ENCODE data around the gene PCNT.

Gene PCNT

GRCh38 chr21:46323710-46324389 lies at the start of gene PCNT, which contains the start of gene C21orf58:
TSS of gene PCNT (plus strand) at chr21:46324156. CDS start at chr21:46324229, 73 bp downstream.
TSS of gene C21orf58 (minus strand) at chr21:46323870. CDS start at chr21:46322738, 1,132 bp downstream.
- peak within 1 kb of the TSS; percentile 92 for H3K4me3 ChIP-seq (ENCODE audit: low read depth, low read length)

DNA sequence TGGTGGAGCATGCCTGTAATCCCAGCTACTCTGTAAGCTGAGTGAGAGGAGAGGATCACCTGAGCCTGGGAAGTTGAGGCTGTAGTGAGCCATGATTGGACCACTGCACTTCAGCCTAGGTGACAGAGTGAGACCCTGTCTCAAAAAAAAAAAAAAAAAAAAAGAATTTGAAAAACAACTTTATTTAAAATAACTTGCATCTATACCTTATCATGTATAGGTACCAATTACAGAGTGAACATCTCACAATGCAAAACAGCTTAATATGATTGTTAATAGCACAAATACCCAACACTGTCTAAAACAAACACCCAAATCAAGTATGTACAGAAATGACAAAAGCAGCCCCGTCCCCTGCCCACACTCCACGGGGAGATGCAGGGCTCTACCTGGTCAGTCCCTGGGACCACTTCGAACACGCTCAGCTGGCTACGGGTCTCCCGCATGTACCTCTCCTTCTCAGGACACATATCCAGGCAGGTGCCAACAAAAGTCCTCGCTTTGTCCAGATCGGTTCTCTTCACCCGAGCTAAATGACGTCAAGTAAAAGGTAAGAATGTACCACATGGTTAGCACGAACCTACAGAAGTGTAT lies 49.1 kb upstream of the PCNT start:
- H3K4me3 ChIP-seq (ENCODE audit: low read depth, low read length): no peak overlapping the region

- no peak overlapping the region for H3K4me3 ChIP-seq (ENCODE audit: low read depth, low read length)
Measured at GRCh38 chr21:46284077-46284644, 39.8 kb upstream of the PCNT start.

DNA sequence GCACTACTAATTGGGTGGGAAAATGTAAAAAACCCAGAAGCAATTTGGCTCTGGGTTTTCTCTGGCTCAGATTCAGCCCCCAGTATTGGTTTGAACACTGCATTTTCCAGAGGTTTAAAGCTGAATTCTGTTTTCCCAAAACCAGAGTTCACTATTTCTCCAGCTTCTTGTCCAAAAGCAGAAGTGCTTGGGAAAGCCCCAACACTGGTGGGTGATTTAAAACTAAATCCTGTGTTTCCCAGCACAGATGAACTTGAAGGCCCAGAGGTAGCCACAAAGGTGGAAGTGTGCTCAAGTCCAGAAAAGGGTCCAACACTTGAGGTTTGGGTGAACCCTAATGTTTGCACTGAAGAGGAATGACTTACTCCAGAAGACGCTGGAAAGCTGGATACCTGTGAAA lies 39.2 kb upstream of the PCNT start:
- H3K4me3 ChIP-seq (ENCODE audit: low read depth, low read length): peak overlapping the region; percentile 77

GRCh38 chr21:46285206-46285661 lies 38.7 kb upstream of the PCNT start, which contains the start of gene MCM3AP:
TSS of gene MCM3AP (minus strand) at chr21:46285611. CDS start at chr21:46285286, 325 bp downstream.
- peak within 1 kb of the TSS; percentile 77 for H3K4me3 ChIP-seq (ENCODE audit: low read depth, low read length)

DNA sequence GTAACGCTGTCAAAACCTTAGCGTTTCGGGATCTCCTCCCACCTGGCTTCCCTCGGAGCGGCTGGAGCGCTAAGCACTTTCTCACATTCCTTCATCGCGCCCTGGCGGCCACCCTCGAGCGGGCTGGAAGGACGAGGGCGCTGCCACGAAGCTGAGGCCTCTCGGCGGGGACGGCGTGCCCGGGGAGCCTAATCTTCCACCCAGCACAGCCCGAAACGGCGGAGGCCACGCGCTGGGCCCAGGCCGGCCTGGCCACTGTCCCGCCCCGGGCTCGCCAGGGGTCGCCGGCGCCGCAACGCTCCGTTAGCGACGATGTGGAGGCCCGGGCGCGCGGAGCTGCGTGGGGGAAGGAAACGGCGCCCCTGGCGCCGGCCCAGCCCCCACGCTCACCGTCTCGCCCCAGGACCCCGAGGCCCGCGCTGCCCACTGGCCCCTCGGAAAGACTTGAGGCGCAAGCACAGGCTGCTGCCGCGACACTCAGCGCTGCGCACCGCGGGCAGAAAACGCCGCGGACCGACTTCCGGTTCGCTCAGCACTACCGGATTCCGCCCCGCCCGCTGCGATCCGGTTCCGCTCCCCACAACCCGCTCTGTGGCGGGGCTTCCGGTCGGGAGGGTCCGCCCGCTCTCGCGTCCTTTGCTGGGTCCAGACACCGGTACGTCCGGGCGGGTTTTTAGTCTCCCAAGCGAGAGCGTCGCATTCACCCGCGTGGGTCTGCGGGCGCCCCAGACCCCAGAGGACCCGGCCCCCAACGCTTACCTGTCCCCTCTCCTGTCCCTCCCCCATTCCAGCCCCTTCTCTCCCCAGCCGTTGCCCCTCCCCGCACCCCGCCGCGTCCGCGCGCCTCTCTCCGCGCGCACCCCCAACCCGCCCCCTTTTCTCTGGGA lies 38.0 kb upstream of the PCNT start, which contains the start of gene YBEY:
Gene YBEY (plus strand): TSS at position 582 of the 887 bp plus-strand sequence. CDS start 572 bp downstream, outside the sequence.
- H3K4me3 ChIP-seq (ENCODE audit: low read depth, low read length): peak within 1 kb of the TSS; percentile 77

DNA sequence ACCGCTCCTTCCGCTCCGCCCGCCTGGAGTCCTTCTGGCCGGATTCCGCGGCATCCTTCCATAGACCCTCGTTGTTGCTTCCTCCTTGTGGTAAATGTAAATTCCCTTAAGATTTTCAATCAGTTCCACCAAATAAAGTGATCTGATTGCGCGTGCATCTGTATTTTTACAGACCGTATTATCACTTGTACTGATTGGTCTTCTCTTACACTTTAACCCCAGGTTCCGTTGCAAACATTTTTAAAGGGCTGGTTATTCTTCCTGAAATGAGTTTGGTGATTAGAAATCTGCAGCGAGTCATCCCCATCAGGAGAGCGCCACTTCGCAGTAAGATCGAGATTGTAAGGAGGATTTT lies 37.3 kb upstream of the PCNT start:
- peak overlapping the region; percentile 77 for H3K4me3 ChIP-seq (ENCODE audit: low read depth, low read length)

GRCh38 chr21:46287541-46287940 lies 36.4 kb upstream of the PCNT start:
- no peak overlapping the region for H3K4me3 ChIP-seq (ENCODE audit: low read depth, low read length)

DNA sequence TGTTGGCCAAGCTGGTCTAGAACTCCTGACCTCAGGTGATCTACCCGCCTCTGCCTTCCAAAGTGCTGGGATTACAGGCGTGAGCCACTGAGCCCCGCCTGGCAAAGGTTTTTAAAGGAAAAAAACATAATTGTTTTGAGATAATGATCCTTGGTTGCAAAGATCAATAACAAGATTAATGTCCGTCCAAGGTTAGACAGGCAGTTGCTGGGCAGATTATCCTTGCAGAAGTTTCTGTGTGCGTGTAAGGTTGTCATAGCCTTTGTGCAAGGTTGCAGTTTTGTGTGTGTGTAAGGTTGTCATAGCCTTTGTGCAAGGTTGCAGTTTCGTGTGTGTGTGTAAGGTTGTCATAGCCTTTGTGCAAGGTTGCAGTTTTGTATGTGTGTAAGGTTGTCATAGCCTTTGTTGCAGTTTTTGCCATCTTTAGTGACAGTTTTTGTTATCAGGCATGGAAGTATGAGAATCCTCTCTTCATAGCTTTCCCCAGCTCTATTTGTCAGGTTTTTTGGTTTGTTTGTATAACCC lies 34.2 kb upstream of the PCNT start:
- H3K4me3 ChIP-seq (ENCODE audit: low read depth, low read length): no peak overlapping the region

GRCh38 chr21:46291561-46291960 lies 32.4 kb upstream of the PCNT start:
- no peak overlapping the region for H3K4me3 ChIP-seq (ENCODE audit: low read depth, low read length)

- no peak overlapping the region for H3K4me3 ChIP-seq (ENCODE audit: low read depth, low read length)
Measured at GRCh38 chr21:46294647-46295176, 29.2 kb upstream of the PCNT start.

DNA sequence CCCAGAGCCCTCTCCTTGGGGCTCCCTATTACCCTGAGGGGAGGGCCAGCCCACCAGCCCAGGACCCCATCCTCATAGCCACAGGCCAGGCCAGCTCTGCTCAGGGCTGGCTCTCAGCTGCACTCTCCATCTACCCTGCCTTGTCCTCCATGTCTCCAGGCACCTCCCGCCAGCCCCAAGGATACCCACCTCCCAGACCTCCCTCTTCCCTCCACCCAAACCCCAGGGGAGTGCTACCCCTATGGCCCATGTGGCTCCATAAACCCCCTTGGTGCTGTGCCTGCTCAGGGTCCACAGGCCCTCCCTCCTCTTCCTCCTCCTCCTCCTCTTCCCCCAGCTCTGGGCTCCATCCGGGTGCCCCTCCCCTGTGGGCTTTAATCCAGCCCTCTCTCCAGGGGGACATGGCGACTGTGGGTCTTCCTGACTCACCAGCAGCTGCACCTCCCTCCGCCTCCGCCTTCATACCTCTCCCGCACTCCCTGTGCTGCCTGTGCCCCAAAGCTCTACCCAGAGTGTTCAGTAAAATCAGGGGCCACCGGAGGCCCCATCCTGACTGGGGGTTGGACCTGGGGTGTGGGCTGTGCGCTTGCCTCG lies 28.7 kb upstream of the PCNT start:
- H3K4me3 ChIP-seq (ENCODE audit: low read depth, low read length): no peak overlapping the region

- no peak overlapping the region for H3K4me3 ChIP-seq (ENCODE audit: low read depth, low read length)
Measured at GRCh38 chr21:46295996-46296752, 27.8 kb upstream of the PCNT start.

DNA sequence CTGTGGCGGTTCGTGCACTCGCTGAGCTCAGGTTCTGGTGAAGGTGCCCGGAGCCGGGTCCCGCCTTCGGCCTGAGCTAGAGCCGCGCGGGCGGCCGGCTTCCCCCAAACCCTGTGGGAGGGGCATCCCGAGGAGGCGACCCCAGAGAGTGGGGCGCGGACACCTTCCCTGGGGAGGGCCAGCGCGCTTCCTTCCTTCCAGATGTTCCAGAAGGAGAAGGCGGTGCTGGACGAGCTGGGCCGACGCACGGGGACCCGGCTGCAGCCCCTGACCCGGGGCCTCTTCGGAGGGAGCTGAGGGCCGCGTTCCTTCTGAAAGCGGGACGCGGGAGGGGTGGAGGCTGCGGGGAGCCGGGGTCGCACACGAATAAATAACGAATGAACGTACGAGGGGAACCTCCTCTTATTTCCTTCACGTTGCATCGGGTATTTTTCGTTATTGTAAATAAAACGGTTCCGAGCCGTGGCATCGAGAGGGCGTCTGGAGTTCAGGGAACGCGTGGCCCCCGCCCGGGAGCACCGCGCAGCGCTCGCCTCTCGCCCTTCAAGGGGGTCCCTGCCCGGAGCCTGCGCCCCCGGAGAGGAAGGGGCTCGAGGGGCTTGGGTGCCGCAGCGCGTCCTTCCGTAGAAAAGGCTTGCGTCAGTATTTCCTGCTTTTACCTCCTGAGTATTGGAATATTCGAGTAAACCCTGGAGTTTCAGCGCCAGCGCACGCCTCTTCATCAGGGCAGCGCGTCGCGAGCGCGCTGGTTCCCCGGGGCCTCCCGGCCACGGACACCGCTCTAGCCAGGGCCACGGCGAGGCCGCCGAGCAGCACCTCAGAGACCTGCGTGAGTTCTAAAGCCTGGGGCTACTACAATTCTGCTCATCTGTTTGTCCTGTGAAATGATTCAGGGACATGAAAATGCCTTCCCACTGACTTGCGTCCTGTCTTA lies 26.4 kb upstream of the PCNT start:
- no peak overlapping the region for H3K4me3 ChIP-seq (ENCODE audit: low read depth, low read length)

DNA sequence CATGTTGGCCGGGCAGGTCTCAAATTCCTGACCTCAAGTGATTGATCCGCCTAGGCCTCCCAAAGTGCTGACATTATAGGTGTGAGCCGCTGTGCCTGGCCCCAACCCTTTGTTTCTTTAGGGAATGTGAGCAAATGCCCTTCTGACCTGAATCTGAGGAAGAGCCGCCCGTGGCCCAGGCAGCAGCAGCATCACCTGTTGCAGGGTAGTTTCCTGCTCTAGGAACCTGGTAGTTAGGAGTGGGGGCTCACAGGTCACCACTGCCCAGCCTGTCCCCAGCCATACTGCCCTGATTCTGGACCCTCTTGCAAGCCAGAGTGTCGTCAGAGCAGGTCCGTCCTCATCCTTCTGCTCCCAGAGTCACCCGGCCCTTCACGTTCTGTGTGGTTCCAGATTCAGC lies 24.8 kb upstream of the PCNT start:
- no peak overlapping the region for H3K4me3 ChIP-seq (ENCODE audit: low read depth, low read length)

DNA sequence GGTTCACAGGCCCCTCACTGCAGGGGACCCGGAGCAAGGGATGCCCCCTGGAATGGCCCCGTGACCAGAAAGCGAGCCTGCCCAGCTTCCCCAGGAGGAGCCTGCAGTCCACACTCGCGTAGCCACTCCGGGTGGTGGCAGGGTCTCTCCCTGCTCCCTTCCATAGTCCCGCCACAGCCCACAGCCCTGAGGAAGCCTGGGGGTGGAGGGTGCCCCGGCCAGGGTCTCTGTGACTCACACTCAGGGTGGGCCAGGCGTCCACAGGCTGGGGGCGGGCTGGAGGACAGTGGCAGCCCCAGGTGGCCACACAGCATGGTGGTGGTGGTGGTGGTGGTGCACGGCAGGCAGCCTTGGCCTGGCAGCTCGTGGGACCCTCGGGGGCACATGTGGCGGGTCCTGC lies 22.2 kb upstream of the PCNT start:
- no peak overlapping the region for H3K4me3 ChIP-seq (ENCODE audit: low read depth, low read length)

GRCh38 chr21:46304437-46304836 lies 19.5 kb upstream of the PCNT start:
- no peak overlapping the region for H3K4me3 ChIP-seq (ENCODE audit: low read depth, low read length)

- H3K4me3 ChIP-seq (ENCODE audit: low read depth, low read length): no peak overlapping the region
Measured at GRCh38 chr21:46304955-46305354, 19.0 kb upstream of the PCNT start.
